Measurements from ENCODE around the gene SEC11C. TPM values are rescaled to one million over a fixed set of nuclear protein-coding genes. Genes with fewer than 3 reads are reported as not detected.

SEC11C gene
- total RNA-seq: 31.9 TPM

DNA sequence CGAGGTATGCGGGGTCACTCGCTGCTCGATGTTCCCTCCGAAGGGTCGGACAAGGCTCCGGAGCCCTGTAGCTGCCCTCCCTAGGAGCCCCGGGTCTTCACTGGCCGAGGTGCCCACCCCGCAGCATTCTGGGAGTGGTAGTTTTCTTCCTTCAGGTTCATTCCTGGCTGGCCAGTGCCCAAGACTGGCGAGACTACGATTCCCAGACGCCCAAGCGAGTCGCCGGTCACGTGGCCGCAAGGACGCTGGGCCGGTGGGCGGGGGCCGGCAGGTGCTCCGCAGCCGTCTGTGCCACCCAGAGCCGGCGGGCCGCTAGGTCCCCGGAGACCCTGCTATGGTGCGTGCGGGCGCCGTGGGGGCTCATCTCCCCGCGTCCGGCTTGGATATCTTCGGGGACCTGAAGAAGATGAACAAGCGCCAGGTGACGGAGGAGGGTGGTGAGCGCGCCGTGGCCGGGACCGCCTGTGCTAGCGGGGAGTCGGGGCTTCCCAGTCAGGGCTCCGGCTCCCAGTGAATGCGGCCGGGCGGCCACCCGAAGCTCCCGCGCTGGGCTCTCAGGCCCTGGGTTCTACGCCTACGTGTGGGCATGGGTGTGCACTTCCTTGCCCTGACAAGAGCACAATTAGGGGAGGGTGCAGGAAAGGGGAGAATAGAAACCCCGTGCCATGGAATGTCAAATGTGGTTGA, at the start of gene SEC11C:
Gene SEC11C (plus strand): TSS at position 270 of the 687 bp plus-strand sequence. CDS start 65 bp downstream, at position 335.
- H3K4me3 ChIP-seq (ENCODE audit: low read length): peak within 1 kb of the TSS; percentile 69
- peaks cover 20% of the 10 kb centered on the region for H3K4me1 ChIP-seq (ENCODE audit: insufficient read depth, low read length)
- no peaks in the 10 kb centered on the region for H3K9me3 ChIP-seq (ENCODE audit: low read depth, low read length)

DNA sequence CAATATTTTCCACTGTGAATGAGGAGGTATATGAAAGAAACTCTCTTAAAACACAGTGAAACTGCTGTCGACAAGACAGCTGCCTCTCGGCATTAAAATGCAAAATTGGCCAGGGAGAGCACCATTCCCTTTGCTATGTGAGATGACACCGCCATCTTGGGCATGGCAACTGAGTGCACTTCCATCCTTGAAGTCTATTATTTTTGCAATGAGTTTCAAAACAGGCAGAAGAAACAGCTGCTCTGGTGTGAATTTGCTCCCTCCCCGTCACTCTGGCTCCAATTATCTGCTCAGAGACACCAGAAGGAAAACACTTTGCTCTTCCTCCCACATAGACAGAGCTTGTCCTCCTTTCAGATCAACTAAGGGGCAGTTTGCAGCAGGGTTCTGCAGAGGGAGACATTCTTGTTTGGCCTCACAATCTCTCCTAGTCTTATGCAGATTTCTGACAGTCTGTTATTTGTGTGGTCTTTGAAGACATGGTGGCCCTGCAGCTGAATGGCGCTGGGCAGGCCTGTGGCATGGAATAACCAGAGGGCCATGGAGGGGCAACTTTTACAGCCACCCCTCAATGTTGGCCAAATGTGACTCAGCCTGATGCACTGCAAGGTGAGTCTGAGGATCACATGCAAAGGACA, 48.6 kb upstream of the SEC11C start:
- Histone ChIP-seq H3K27me3 (ENCODE audit: insufficient read depth, low read length) (no peaks in the 10 kb centered on the region), H3K9me3 (ENCODE audit: low read depth, low read length) (no peaks in the 10 kb centered on the region), H3K4me3 (ENCODE audit: low read length) (no peak overlapping the region), H3K4me1 (ENCODE audit: insufficient read depth, low read length) (no peaks in the 10 kb centered on the region)

More for the DNA sequence above, at the start of gene SEC11C:
- peaks cover 3% of the 10 kb centered on the region for H3K27me3 ChIP-seq (ENCODE audit: insufficient read depth, low read length)

DNA sequence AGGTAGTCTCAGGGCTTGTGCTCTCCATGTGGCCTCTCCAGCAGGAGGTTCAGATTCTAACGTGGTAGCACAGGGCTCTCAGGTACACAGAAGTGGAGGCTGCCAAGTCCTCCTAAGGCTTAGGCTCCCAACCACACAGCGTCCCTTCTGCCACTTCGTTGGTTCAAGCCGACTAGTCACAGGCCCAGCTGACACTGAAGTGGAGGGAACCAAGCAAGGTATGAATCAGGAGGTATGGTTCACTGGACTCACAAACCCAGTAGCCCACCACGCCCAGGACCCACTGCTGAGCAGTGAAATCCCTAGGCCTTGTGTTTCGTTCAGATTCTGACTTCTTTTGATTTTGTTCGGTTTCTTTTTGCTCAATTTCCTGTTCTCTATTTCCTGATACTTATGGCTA, 46.0 kb upstream of the SEC11C start:
- Histone ChIP-seq H3K4me1 (ENCODE audit: insufficient read depth, low read length) (no peaks in the 10 kb centered on the region), H3K27me3 (ENCODE audit: insufficient read depth, low read length) (no peaks in the 10 kb centered on the region), H3K9me3 (ENCODE audit: low read depth, low read length) (no peaks in the 10 kb centered on the region), H3K4me3 (ENCODE audit: low read length) (no peak overlapping the region)

DNA sequence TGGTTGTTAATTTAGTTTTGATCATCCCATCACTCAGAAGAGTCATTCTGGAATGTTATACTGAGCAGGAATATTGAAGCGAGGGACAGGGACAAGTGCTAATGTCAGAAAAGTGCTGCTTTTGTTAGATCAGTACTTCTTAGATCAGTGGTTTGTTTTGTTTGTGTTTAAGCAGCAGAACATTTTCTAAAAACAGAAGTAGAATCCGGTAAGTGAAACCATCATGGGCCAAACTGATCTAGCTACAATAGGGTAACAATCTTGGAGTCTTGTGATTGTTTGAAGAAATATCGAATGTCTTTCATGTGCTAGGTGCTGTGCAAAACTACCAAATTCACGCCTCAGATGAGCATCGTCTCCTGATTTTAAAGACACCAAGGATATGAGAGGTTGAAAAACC, 45.1 kb upstream of the SEC11C start:
- Histone ChIP-seq H3K27me3 (ENCODE audit: insufficient read depth, low read length) (no peaks in the 10 kb centered on the region), H3K4me1 (ENCODE audit: insufficient read depth, low read length) (no peaks in the 10 kb centered on the region), H3K9me3 (ENCODE audit: low read depth, low read length) (no peaks in the 10 kb centered on the region), H3K4me3 (ENCODE audit: low read length) (no peak overlapping the region)

DNA sequence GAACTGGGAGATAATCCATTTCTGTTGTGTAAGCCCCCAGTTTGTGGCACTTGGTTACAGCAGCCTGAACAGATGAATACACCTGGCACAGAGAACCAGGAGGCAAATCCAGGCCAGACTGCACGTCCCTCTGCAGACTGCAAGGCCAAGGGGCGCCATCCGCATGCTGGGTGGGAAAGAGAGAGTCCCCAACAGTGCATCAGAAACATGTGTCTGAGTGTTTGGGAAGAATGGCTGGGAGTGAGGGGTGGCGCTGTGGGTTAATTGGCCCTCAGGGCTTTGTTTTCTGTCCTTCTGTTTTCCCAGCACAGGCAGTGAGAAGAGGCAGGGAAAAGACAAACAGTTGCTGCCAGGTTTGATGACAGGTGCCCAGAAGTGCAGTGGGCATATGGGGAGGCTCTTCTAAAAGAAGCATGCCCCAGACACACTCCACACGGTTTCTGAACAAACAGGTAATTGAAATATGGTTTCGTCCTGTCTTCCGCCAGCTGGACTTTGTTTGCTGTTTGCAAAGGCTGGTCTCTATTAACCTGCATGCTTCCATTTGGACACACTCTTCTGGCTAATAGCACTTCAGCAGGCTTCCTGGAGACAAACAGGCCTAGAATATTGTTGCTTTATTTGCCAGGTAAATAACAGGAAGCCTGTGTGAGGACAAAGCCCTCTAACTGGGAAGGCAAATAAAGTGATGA, 43.4 kb upstream of the SEC11C start:
- Histone ChIP-seq H3K4me3 (ENCODE audit: low read length) (no peak overlapping the region), H3K9me3 (ENCODE audit: low read depth, low read length) (no peaks in the 10 kb centered on the region), H3K4me1 (ENCODE audit: insufficient read depth, low read length) (no peaks in the 10 kb centered on the region), H3K27me3 (ENCODE audit: insufficient read depth, low read length) (no peaks in the 10 kb centered on the region)

DNA sequence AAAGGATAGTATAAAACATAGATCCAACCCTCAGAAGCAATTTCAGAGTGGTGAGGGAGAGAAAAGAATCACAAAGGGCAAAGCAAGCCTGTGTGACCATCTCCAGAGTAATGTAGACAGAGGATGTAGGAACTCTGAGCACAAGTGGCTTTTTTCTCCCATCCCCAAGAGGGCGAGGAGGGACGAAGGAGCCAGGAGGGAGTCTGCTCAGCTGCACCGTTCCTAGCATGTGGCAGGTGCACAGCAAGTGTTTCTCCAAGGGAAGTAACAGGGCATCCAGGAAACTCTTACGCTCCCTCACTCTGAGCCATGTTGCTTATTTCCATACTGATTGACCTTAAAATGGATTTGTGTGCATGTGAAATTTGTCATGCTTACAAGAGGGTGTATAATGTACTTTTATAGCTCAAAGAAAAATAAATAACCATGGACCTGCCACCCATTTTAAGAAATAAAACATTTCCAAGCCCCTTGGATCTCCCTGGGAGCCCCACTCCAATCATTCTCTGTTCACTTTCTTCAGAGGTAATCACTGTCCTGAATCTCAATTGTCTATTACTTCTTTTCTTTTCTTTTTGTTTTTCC, 37.8 kb upstream of the SEC11C start:
- Histone ChIP-seq H3K9me3 (ENCODE audit: low read depth, low read length) (no peaks in the 10 kb centered on the region), H3K4me1 (ENCODE audit: insufficient read depth, low read length) (no peaks in the 10 kb centered on the region), H3K27me3 (ENCODE audit: insufficient read depth, low read length) (peaks cover 18% of the 10 kb centered on the region), H3K4me3 (ENCODE audit: low read length) (no peak overlapping the region)

DNA sequence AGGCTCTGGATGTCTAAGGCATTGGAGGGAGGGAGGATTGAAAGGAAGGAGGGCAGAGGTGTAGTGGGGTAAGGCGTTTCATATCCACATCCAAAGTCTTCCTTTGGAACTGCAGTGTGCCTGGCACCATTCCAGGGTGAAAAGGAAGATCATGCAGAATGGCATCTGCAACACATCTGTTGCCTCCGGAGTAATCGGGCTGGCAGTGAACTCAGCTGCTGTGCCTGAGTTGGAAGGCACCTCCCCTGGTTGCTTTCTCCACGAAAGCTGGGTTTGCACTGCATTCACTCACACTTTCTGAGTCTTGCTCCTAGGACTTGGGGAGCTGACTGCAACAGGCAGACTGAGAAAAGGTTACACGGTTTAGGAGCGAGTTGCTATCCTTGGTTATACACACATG, 30.3 kb upstream of the SEC11C start:
- no peaks in the 10 kb centered on the region for H3K9me3 ChIP-seq (ENCODE audit: low read depth, low read length)
- H3K4me1 ChIP-seq (ENCODE audit: insufficient read depth, low read length): no peaks in the 10 kb centered on the region
- no peak overlapping the region for H3K4me3 ChIP-seq (ENCODE audit: low read length)
- peaks cover 29% of the 10 kb centered on the region for H3K27me3 ChIP-seq (ENCODE audit: insufficient read depth, low read length)

DNA sequence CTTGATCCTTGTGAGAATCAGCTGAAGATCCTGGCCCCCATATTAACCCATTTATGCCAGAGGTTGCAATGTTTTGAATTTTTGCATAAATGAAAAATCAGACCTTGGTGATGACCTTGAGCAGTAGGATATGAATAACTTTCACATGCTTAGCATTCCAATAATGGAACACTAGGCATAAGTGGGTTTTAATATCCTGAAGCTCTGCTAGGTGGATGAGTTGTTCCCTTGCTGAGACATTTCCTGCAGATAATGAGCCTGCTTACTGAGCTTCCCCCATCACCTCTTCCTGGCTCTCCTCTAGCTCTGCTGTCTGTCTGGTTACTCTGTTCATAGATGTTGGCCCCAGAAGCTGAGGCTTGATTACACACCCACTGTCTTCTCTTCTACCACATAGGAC, 25.5 kb upstream of the SEC11C start:
- H3K27me3 ChIP-seq (ENCODE audit: insufficient read depth, low read length): peaks cover 10% of the 10 kb centered on the region
- H3K9me3 ChIP-seq (ENCODE audit: low read depth, low read length): no peaks in the 10 kb centered on the region
- H3K4me3 ChIP-seq (ENCODE audit: low read length): no peak overlapping the region
- no peaks in the 10 kb centered on the region for H3K4me1 ChIP-seq (ENCODE audit: insufficient read depth, low read length)

DNA sequence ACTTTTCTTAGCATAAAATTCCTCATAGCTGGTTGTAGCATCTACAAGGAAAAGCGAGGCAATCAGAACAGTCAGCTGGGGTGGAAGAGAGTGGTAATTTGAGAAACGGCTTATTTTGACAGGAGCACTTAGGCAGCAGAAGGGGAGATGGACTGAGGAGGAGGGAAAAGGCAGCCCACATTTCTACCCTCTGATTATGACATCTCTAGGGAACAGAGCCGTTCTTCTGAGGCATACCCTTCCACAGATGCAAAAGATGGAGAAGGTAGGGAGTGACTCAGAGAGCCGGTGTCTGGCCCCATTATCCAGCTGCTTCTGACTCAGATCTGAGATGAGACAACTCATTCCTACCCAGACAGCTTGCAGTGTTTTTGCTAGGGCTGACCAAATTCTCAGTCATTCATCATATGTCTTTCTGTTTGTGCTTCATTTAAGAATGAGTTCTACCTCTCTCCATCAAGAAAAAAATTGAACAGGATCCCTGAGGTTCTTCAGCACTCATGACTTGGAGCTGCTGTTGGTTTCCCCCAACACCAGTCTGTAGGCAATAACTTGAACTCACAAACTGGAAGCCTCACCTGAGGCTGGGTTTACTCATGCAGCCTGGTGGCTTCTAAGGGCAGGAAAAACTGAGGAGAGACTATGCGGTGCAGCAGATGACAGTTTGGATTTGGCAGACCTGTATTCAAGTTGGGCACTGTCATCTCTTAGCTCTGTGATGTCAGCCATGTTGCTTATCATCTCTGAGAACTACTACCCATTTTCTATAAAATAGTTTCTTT, 15.9 kb upstream of the SEC11C start:
- Histone ChIP-seq H3K27me3 (ENCODE audit: insufficient read depth, low read length) (no peaks in the 10 kb centered on the region), H3K4me1 (ENCODE audit: insufficient read depth, low read length) (no peaks in the 10 kb centered on the region), H3K4me3 (ENCODE audit: low read length) (no peak overlapping the region), H3K9me3 (ENCODE audit: low read depth, low read length) (no peaks in the 10 kb centered on the region)

DNA sequence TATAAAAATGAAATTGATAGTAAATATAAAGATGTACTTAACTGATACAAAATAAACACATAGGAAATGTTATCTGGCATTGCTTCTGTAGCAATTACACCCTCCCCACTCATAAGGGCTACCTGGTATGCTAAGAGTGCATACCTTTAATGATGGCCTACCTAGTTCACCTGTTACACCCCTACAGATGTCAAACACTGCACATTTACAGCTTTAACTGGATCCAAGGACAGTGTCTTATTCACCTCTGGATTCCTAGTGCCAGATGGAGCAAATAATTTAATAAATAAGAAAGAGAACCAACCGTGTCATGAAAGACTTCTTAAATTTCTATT, 15.3 kb upstream of the SEC11C start:
- Histone ChIP-seq H3K27me3 (ENCODE audit: insufficient read depth, low read length) (peaks cover 4% of the 10 kb centered on the region), H3K9me3 (ENCODE audit: low read depth, low read length) (no peaks in the 10 kb centered on the region), H3K4me1 (ENCODE audit: insufficient read depth, low read length) (no peaks in the 10 kb centered on the region), H3K4me3 (ENCODE audit: low read length) (no peak overlapping the region)

DNA sequence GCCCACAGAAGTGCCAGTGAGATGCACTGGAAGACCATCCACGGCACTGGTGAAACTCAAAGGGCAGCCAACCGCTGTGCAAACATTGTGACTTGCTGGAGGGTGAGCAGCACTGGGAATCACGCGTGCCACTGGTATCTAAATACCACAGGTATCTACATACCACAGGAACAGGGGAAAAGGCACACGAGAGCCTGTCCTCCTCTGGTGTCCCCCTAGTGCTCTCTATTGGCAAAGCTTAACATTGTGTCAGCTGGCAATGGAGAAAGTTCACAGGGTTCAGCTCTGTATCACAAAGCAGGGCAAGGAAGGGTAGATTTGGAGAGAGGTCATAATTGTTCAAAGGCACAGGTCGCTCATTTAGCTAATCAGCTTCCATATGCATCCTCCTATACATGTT, 12.6 kb upstream of the SEC11C start:
- Histone ChIP-seq H3K9me3 (ENCODE audit: low read depth, low read length) (no peaks in the 10 kb centered on the region), H3K4me3 (ENCODE audit: low read length) (no peak overlapping the region), H3K4me1 (ENCODE audit: insufficient read depth, low read length) (no peaks in the 10 kb centered on the region), H3K27me3 (ENCODE audit: insufficient read depth, low read length) (peaks cover 4% of the 10 kb centered on the region)

DNA sequence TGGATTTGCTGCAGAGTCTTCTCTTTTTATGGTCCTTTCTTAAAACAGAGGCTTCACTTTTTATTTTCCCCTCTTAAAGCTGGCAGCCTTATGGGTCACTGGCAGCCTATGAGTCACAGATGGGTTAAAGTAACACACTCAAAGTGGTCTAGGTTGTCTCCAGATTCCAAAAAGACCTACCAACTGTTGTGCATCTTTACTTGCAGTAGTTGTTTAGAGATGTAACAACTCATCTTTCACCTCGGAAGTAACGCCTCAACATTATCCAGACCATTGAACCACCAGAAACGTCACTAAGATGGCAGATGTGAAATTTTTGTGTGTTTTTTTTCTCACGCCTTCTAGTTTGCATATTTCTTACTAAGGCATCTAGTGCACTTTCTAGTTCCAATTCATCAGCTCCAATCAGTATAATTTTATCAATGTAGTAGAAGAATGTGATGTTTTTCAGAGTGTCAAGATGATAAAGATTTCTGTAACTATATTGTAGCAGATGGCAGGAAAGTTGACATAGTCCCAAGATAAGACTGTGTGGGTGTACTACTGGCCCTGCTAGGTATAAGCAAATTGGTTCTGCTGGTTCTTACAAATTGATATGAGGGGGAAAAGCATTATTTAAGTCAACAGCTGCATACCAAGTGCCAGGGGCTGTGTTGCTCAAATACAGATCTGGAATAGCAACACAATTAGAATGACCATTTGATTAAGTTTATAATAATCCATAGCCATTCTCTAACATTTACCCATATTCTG, 9.6 kb upstream of the SEC11C start:
- no peaks in the 10 kb centered on the region for H3K4me1 ChIP-seq (ENCODE audit: insufficient read depth, low read length)
- no peak overlapping the region for H3K4me3 ChIP-seq (ENCODE audit: low read length)
- H3K9me3 ChIP-seq (ENCODE audit: low read depth, low read length): no peaks in the 10 kb centered on the region
- peaks cover 16% of the 10 kb centered on the region for H3K27me3 ChIP-seq (ENCODE audit: insufficient read depth, low read length)

DNA sequence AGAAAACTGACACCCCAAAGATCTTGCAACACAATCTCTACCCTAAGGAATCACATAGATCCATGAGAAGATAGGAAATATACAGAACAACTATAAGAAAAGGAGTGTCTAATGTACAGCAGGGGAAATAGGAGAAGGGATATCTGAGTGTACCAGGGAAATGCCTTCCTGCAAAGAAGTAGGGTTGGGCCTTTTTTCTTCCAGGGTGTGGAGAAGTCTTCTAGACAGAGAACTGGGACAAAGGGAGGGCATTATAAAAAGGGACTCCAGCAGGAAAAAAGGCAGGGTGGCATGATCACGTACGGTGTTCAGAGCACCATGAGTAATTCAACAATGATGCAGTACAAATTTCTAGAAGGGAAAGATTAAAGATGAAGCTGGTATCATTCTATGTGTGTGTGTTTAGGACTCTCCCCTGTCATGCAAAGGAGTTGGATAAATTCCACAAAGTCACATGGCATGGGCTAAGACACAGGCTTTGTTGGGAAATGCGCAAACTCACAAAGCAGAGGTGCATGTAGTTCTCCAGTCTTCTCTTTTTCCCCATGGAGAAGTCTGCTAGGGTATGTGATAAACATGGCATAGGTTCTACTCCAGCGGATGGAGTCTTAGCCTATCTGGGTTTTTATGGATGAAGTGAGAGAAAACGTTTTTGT, 6.7 kb upstream of the SEC11C start:
- H3K4me1 ChIP-seq (ENCODE audit: insufficient read depth, low read length): no peaks in the 10 kb centered on the region
- H3K27me3 ChIP-seq (ENCODE audit: insufficient read depth, low read length): peaks cover 16% of the 10 kb centered on the region
- H3K4me3 ChIP-seq (ENCODE audit: low read length): no peak overlapping the region
- no peaks in the 10 kb centered on the region for H3K9me3 ChIP-seq (ENCODE audit: low read depth, low read length)

DNA sequence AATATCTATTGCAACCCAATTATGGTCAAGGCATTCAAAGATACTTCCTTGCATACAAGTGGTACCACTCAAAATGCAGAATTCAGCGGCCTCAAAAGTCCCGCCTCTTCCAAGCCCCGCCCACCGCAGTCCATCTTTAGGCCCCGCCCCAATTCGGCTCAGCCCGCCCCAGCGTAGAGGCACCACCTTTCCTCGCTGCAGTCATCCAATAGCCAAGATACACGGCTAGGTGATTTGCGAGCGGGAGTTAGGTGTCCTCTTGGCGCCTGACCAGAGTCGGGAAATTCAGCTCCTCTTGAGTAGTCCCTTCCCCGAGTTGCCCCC, 431 bp upstream of the SEC11C start:
- H3K9me3 ChIP-seq (ENCODE audit: low read depth, low read length): no peaks in the 10 kb centered on the region
- peaks cover 20% of the 10 kb centered on the region for H3K4me1 ChIP-seq (ENCODE audit: insufficient read depth, low read length)
- H3K4me3 ChIP-seq (ENCODE audit: low read length): peak overlapping the region; percentile 69
- peaks cover 6% of the 10 kb centered on the region for H3K27me3 ChIP-seq (ENCODE audit: insufficient read depth, low read length)

All from mononuclear cell (primary cell).